ENCODE data around the gene ZNF136. TPM values are rescaled to one million over a fixed set of nuclear protein-coding genes. Genes with fewer than 3 reads are reported as not detected.

Gene ZNF136
- total and polyA plus RNA-seq, 2 of the 13 experiments (the other 11 are each of a cell fraction or from before 2014, with no cell fraction given) = 2.5 to 10.2 TPM

GRCh38 chr19:12139885-12140544, 22.9 kb upstream of the ZNF136 start, which contains the start of gene ZNF20 (continued):
- TF ChIP-seq ZNF609 (CRISPR knock-in tag; IDR thresholded peaks at IDR 0.05; ENCODE audit: borderline replicate concordance) (peak; percentile 25; the same call in 1 of the 2 replicates), HOXA9 (CRISPR knock-in tag; IDR thresholded peaks at IDR 0.05; ENCODE audit: borderline replicate concordance) (no peak), GLI4 (CRISPR knock-in tag; IDR thresholded peaks at IDR 0.05; ENCODE audit: borderline replicate concordance) (0 out of 2 replicates have a peak, but pooled peaks have one; percentile 27), KDM1A (CRISPR knock-in tag; IDR thresholded peaks at IDR 0.05) (0 out of 2 replicates have a peak, but pooled peaks have one; percentile 8), ETV5 (CRISPR knock-in tag; IDR thresholded peaks at IDR 0.05; ENCODE audit: borderline replicate concordance) (peak; percentile 64; the same call in 1 of the 2 replicates), ZFYVE20 (CRISPR knock-in tag; IDR thresholded peaks at IDR 0.05; ENCODE audit: borderline replicate concordance, low read depth) (no peak), AKAP8 (CRISPR knock-in tag; IDR thresholded peaks at IDR 0.05) (no peak), ZNF580 (CRISPR knock-in tag; IDR thresholded peaks at IDR 0.05; ENCODE audit: borderline replicate concordance, low read depth) (no peak), ZNF510 (CRISPR knock-in tag; IDR thresholded peaks at IDR 0.05; ENCODE audit: low read depth) (no peak), ZNF367 (CRISPR knock-in tag; IDR thresholded peaks at IDR 0.05; ENCODE audit: borderline replicate concordance) (no peak), BRCA1 (CRISPR knock-in tag; IDR thresholded peaks at IDR 0.05) (no peak), ZNF143 (CRISPR knock-in tag; IDR thresholded peaks at IDR 0.05) (no peak)
- TF ChIP-seq, protein P1, sequence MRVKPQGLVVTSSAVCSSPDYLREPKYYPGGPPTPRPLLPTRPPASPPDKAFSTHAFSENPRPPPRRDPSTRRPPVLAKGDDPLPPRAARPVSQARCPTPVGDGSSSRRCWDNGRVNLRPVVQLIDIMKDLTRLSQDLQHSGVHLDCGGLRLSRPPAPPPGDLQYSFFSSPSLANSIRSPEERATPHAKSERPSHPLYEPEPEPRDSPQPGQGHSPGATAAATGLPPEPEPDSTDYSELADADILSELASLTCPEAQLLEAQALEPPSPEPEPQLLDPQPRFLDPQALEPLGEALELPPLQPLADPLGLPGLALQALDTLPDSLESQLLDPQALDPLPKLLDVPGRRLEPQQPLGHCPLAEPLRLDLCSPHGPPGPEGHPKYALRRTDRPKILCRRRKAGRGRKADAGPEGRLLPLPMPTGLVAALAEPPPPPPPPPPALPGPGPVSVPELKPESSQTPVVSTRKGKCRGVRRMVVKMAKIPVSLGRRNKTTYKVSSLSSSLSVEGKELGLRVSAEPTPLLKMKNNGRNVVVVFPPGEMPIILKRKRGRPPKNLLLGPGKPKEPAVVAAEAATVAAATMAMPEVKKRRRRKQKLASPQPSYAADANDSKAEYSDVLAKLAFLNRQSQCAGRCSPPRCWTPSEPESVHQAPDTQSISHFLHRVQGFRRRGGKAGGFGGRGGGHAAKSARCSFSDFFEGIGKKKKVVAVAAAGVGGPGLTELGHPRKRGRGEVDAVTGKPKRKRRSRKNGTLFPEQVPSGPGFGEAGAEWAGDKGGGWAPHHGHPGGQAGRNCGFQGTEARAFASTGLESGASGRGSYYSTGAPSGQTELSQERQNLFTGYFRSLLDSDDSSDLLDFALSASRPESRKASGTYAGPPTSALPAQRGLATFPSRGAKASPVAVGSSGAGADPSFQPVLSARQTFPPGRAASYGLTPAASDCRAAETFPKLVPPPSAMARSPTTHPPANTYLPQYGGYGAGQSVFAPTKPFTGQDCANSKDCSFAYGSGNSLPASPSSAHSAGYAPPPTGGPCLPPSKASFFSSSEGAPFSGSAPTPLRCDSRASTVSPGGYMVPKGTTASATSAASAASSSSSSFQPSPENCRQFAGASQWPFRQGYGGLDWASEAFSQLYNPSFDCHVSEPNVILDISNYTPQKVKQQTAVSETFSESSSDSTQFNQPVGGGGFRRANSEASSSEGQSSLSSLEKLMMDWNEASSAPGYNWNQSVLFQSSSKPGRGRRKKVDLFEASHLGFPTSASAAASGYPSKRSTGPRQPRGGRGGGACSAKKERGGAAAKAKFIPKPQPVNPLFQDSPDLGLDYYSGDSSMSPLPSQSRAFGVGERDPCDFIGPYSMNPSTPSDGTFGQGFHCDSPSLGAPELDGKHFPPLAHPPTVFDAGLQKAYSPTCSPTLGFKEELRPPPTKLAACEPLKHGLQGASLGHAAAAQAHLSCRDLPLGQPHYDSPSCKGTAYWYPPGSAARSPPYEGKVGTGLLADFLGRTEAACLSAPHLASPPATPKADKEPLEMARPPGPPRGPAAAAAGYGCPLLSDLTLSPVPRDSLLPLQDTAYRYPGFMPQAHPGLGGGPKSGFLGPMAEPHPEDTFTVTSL (CRISPR knock-in tag; IDR thresholded peaks at IDR 0.05; ENCODE audit: borderline replicate concordance) = 0 out of 2 replicates have a peak, but pooled peaks have one; percentile 22
- TF ChIP-seq, protein P2, sequence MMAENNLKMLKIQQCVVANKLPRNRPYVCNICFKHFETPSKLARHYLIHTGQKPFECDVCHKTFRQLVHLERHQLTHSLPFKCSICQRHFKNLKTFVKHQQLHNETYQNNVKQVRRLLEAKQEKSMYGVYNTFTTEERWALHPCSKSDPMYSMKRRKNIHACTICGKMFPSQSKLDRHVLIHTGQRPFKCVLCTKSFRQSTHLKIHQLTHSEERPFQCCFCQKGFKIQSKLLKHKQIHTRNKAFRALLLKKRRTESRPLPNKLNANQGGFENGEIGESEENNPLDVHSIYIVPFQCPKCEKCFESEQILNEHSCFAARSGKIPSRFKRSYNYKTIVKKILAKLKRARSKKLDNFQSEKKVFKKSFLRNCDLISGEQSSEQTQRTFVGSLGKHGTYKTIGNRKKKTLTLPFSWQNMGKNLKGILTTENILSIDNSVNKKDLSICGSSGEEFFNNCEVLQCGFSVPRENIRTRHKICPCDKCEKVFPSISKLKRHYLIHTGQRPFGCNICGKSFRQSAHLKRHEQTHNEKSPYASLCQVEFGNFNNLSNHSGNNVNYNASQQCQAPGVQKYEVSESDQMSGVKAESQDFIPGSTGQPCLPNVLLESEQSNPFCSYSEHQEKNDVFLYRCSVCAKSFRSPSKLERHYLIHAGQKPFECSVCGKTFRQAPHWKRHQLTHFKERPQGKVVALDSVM (CRISPR knock-in tag; IDR thresholded peaks at IDR 0.05) = peak; percentile 63; the same call in 1 of the 2 replicates

Measured in HepG2 (cell line).